Ascending aorta (tissue), 2 donors: ENCODE data around the gene B3GNT2. TPM values are rescaled to one million over a fixed set of nuclear protein-coding genes. Genes with fewer than 3 reads are reported as not detected.
A peak's percentile ranks its signal among the peaks of the same experiment; 100 is the strongest.

Experiments
- DNase-seq, 2 donors: peaks; one replicate each; pipeline ENCODE4 v3.0.0-alpha.2; 2019; ENCODE audit warnings: low spot score in 2 of 2
- H3K27ac ChIP-seq, 2 donors: fragments of 200-600 bp; sonication (generic); one replicate each; pipeline ENCODE4 v1.5.1; 2016 to 2017; ENCODE audit warnings: mild to moderate bottlenecking in 1 of 2
- H3K27me3 ChIP-seq: fragments of 200-600 bp; sonication (generic); one replicate; pipeline ENCODE4 v1.5.1; 2017
- H3K36me3 ChIP-seq, 2 donors: fragments of 200-600 bp; sonication (generic); one replicate each; pipeline ENCODE4 v1.5.1; 2016
- H3K4me1 ChIP-seq, 2 donors: fragments of 200-600 bp; sonication (generic); one replicate each; pipeline ENCODE4 v1.5.1; 2016 to 2017; ENCODE audit warnings: mild to moderate bottlenecking in 1 of 2
- H3K4me3 ChIP-seq, 2 donors: fragments of 200-600 bp; sonication (generic); one replicate each; pipeline ENCODE4 v1.5.1; 2016 to 2017; ENCODE audit warnings: mild to moderate bottlenecking in 1 of 2
- H3K9me3 ChIP-seq, 2 donors: fragments of 200-600 bp; sonication (generic); one replicate each; pipeline ENCODE4 v1.5.1; 2016
- intact Hi-C: fragments of 100-400 bp; cut with DNase I; formaldehyde crosslinking; loops from one replicate; pipeline ENCODE4 v1.15.1; 2023
- total RNA-seq: library from RNA; depleted of rRNA; stranded (reverse); fragments of >200 nt; gene quantifications from one replicate; pipeline ENCODE4 v1.1.0, GENCODE V29; 2016
- TF ChIP-seq, protein P1 (sequence below), 3 experiments: fragments of 200-600 bp in 2 of 3; fragments of 450-650 bp in 1 of 3; sonication (generic) in 2 of 3; IDR thresholded peaks; one replicate each; pipeline ENCODE4 v1.5.1; 2016 to 2019; ENCODE audit warnings: antibody characterized with exemption in 3 of 3, mild to moderate bottlenecking in 1 of 3, moderate library complexity in 1 of 3

Gene B3GNT2
- total RNA-seq, 1 donor from 2014 or later = 15.2 TPM

DNA sequence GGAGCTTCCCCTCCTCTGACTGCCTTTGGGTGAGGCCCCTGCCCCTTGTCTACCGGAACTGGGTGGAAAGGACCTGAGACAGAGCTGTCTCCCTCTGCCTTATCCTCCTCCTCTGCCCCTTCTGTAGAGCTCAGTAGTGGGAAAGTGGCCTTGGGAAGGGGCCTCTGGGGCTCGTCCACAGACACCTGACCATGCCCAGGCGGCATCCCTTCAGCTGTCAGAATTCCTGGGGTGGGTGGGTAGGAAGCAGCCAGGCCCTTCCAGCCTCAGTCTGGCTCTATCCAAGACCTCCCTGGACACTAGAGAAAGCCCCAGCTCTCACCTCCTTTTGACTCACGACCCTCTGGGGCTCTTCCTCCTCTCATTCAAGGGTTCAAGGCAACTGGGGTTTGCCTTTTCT, 35.6 kb downstream of the B3GNT2 start:
- Histone ChIP-seq H3K9me3 (no peaks in the 10 kb centered on the region), H3K4me3 (no peak overlapping the region), H3K36me3 (no peaks in the 10 kb centered on the region), H3K27me3 (no peaks in the 10 kb centered on the region), H3K4me1 (peaks cover 8 to 16% of the 10 kb centered on the region in 2 donors), H3K27ac (no peak overlapping the region)
- intact Hi-C loops = no loop called here
- TF ChIP-seq, protein P1, sequence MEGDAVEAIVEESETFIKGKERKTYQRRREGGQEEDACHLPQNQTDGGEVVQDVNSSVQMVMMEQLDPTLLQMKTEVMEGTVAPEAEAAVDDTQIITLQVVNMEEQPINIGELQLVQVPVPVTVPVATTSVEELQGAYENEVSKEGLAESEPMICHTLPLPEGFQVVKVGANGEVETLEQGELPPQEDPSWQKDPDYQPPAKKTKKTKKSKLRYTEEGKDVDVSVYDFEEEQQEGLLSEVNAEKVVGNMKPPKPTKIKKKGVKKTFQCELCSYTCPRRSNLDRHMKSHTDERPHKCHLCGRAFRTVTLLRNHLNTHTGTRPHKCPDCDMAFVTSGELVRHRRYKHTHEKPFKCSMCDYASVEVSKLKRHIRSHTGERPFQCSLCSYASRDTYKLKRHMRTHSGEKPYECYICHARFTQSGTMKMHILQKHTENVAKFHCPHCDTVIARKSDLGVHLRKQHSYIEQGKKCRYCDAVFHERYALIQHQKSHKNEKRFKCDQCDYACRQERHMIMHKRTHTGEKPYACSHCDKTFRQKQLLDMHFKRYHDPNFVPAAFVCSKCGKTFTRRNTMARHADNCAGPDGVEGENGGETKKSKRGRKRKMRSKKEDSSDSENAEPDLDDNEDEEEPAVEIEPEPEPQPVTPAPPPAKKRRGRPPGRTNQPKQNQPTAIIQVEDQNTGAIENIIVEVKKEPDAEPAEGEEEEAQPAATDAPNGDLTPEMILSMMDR (IDR thresholded peaks at IDR 0.05) = no peak
- no peak for DNase-seq

DNA sequence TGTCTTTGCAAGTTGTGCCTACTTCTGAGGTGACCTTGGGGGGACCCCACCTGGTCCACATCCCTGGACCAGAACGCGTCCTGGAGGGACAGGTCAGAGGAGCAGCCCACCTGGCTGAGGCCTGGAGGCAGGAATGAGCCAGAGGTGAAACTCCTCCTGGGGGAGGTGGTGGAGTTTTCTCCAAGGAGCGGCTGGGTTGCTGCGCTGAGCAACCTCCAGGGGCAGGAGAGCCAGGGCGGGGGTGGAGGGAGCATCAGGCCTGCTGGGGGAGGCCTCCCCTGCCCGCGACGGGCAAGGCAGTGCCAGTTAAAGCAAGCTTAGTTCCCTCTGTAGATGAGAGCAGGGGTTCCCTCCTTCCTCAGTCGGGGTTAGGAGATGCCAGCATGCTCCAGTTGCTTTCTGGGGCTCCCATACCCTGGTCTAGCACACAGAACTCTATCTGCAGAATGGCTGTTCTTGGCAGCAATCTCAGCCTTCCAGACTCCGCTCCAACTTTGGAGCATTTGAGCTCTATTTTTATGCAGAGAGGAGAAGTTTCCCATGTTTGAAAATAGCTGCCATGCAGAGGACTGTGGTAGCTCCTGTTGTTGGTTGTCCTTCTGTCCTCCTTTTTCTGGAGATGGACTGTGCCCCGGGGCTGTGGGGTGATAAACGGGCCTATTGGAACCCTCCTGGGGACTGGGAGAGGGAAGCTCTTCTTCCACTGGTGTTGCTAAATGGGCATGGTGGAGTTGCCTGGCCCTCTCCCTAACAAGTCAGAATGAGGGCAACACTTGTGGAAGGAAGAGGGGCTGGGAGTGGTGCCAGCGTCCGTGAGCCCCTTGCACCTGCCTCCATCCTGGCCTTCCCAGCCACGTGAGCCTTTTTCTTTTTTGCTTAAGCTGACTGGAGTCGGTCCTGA, 39.1 kb downstream of the B3GNT2 start:
- TF ChIP-seq, protein P1 (IDR thresholded peaks at IDR 0.05) = peak in 1 of 3 experiments; percentile 17
- DNase-seq = no peak
- intact Hi-C loops = no loop called here
- H3K9me3 ChIP-seq = no peaks in the 10 kb centered on the region
- H3K4me1 ChIP-seq = peaks cover 8 to 16% of the 10 kb centered on the region in 2 donors
- no peaks in the 10 kb centered on the region for H3K36me3 ChIP-seq
- H3K4me3 ChIP-seq = peak overlapping the region in 1 of 2 donors; percentile 34
- no peaks in the 10 kb centered on the region for H3K27me3 ChIP-seq
- peak overlapping the region; percentile 56 to 58 for H3K27ac ChIP-seq

DNA sequence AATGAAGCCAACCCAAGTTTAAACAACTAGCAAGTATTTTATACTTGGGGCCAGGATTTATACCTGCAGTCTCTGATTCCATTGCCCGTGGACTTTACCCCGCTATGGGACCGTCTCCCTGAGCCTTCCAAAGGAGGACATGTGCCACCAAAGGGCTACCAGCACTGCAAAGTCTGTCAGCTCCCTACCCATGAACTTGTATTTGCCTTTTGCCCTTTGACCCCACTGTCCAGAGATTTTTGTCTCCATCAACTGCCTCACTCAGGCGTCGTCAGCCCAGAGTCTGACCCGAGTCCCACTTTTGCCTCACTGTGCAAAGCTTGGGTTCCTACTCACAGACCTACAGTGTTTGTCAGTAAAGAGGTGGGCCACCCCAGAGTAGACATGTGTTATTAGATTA, 40.6 kb downstream of the B3GNT2 start:
- TF ChIP-seq, protein P1 (IDR thresholded peaks at IDR 0.05) = no peak
- H3K9me3 ChIP-seq = no peaks in the 10 kb centered on the region
- no peak for DNase-seq
- H3K4me1 ChIP-seq = peaks cover 8 to 15% of the 10 kb centered on the region in 2 donors
- H3K27ac ChIP-seq = no peak overlapping the region
- intact Hi-C loops = no loop called here
- no peak overlapping the region for H3K4me3 ChIP-seq
- H3K36me3 ChIP-seq = no peaks in the 10 kb centered on the region
- H3K27me3 ChIP-seq = no peaks in the 10 kb centered on the region

DNA sequence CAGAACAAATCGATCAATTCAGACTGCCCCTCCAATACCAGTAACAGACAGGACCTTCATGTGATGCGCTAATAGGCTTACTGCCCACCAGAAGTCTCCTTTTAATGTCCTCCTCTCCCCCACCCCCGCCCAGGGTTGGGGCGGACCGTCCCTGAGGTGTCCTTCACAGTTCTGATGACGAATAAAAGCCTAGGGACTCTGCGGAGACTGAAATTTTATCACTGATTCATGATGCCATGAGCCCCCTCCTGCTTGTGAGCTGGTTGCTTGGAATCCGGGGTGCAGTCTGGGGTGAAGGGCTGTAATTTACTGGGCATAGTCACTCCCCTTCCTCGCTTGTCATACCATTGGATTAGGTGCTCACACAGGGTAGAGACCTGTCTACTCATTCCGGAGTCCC, 42.3 kb downstream of the B3GNT2 start:
- Histone ChIP-seq H3K27ac (no peak overlapping the region), H3K36me3 (no peaks in the 10 kb centered on the region), H3K4me3 (no peak overlapping the region), H3K27me3 (no peaks in the 10 kb centered on the region), H3K9me3 (no peaks in the 10 kb centered on the region), H3K4me1 (peaks cover 8% of the 10 kb centered on the region in 2 donors)
- no peak for DNase-seq
- intact Hi-C loops = no loop called here
- TF ChIP-seq, protein P1 (IDR thresholded peaks at IDR 0.05) = no peak

DNA sequence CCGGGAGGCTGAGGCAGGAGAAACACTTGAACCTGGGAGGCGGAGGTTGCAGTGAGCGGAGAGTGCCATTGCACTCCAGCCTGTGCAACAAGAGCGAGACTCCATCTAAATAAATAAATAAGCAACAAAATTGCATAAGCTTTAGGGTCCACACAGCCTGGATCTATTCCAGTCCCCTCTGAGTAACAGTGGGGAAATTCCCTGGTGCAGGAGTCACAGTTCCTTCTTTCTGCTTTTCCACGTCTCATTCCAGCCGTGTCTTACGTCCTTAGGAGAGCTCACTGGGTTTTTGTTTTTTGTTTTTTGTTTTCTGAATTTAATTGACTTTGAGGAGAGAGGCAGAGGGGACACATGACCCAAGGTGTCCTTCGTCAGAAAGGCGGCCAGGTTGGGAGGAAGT, 44.6 kb downstream of the B3GNT2 start:
- no peak overlapping the region for H3K27ac ChIP-seq
- TF ChIP-seq, protein P1 (IDR thresholded peaks at IDR 0.05) = no peak
- no peak overlapping the region for H3K4me3 ChIP-seq
- no peaks in the 10 kb centered on the region for H3K4me1 ChIP-seq
- H3K27me3 ChIP-seq = no peaks in the 10 kb centered on the region
- no peaks in the 10 kb centered on the region for H3K9me3 ChIP-seq
- intact Hi-C loops = no loop called here
- H3K36me3 ChIP-seq = no peaks in the 10 kb centered on the region
- DNase-seq = no peak
